Measurements from ENCODE around the gene MORN3.
"Not testable (repeated sequence)": the region's sequence is repeated elsewhere in the genome, so short reads cannot be mapped to it uniquely, and the experiment has no call there.

MORN3 gene

DNA sequence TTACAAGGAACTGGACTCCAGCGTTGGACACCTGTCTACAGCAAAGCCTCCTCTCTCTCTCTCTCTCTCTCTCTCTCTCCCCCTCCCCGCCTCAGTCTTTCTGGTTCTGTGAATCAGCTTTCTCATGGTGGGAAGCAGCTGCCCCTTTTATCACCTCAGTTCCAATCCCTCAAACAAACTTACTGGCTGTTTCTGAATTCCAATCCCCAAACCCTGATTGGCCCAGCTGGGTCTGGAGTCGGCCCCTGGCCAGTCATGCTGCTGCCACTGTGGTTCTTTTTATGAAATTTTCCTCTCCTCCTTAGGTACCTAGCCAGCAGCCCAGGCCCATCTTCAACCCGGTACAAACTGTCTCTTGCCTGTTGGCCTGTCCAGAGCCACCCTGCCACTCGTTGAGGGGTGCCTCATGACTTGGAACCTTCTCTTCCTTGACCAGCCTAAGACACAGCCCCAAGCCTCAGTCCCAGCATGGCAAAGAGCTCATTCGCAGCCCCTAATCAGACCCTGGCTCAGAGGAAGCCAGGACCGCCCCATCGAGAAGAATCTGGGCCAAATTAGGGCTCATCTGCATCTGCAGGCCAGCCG is 9.4 kb upstream of the MORN3 start:
- TF ChIP-seq CTCF (conservative IDR thresholded peaks at IDR 0.05; ENCODE audit: low read depth, low read length): no peak
- no peak for DNase-seq (ENCODE audit: low read depth)
- H3K4me3 ChIP-seq (ENCODE audit: low read depth, low read length): no peak overlapping the region

GRCh38 chr12:121678305-121678704 is 8.9 kb upstream of the MORN3 start:
- no peak for TF ChIP-seq CTCF (conservative IDR thresholded peaks at IDR 0.05; ENCODE audit: low read depth, low read length)
- H3K4me3 ChIP-seq (ENCODE audit: low read depth, low read length): no peak overlapping the region
- DNase-seq (ENCODE audit: low read depth): no peak

DNA sequence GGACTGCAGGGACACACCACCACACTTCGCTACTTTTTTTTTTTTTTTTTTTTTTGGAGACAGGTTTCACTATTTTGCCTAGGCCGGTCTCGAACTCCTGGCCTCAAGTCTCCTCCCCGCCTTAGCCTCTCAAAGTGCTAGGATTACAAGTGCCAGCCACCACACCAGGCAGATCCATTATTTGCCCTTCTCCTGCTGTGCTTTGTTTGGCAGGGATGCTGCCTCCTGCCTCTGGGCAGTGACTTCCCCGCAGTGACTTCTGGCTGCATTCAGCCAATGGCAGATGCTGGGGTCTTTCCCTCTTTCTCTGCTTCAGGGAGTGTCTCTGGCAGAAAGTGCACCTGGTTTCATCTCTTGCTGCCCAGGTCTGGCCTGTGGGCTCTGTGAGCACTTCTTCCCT is 6.7 kb upstream of the MORN3 start:
- DNase-seq (ENCODE audit: low read depth): no peak
- no peak overlapping the region for H3K4me3 ChIP-seq (ENCODE audit: low read depth, low read length)
- TF ChIP-seq CTCF (conservative IDR thresholded peaks at IDR 0.05; ENCODE audit: low read depth, low read length): no peak

DNA sequence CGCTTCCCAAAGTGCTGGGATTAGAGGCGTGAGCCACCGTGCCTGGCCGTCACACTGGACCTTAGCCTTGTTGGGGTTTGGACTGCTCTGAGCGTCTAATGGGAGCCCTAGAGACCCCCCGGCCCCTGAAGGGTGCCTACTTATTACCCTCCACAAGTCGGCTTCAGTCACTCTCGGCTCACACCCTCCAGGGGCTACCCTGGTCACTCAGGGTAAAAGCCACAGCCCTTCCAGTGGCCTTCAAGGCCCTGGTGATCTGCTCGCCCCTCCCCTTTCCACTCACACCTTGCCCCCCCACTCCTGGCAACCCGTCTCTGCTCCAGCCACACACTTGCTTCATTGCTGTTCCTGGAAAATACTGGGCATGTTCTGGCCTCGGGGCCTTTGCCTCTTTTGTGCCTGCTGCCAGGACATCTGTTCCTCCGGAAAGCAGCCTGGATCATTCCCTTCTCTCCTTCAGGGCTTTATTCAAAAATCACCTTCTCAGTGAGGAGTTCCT is 3.6 kb upstream of the MORN3 start:
- TF ChIP-seq CTCF (conservative IDR thresholded peaks at IDR 0.05; ENCODE audit: low read depth, low read length): no peak
- no peak for DNase-seq (ENCODE audit: low read depth)
- no peak overlapping the region for H3K4me3 ChIP-seq (ENCODE audit: low read depth, low read length)

DNA sequence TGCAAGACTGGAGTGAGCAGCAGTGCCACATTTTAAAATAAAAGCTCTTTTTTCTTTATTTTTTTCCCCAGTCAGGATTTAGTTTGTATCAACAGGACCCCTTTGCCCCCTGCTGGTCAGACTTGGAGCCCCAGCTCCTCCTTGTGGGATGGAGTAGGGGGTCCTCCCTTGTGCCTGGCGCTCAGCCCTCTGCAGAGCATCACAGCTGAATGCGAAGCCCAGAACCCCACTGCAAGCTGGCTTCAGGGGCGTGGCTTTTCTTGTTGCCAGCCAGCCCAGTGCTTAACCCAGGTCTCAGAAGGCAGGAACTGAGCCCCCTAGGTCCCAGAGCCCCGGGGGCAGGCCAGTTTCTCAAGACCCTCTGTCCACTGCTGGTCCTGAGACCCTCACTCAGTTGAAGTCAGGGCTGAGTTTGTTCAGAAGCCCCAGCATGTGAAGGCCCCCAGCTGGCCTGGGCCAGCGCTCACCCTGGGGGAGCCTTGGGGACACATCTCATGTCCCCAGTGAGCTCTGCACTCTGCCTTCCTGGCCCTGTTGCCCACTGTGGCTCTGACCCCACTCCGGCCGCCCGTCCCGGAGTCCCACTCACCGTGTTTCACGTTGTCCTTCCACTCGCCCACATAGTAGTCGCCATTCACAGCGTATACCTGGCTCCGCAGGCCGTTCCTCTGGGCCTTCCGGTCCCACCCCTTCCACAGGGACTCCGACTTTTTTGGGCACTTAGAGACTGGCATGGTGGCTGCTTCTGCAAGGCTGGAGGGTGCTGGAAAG is 519 bp downstream of the MORN3 start:
- TF ChIP-seq CTCF (conservative IDR thresholded peaks at IDR 0.05; ENCODE audit: low read depth, low read length): peak; percentile 71
- DNase-seq (ENCODE audit: low read depth): peak; percentile 48
- H3K4me3 ChIP-seq (ENCODE audit: low read depth, low read length): no peak overlapping the region

DNA sequence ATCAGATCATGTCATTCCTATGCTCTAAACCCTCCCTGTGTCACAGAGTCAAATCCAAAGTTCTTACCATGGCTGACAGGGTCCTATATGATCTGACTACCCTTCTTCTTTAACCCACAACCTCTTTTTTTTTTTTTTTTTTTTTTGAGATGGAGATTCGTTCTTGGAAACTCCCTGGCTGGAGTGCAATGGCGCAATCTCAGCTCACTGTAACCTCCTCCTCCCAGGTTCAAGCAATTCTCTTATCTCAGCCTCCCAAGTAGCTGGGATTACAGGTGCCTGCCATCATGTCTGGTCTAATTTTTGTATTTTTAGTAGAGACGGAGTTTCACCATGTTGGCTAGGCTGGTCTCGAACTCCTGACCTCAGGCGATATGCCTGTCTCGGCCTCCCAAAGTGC is 2.6 kb downstream of the MORN3 start:
- H3K4me3 ChIP-seq (ENCODE audit: low read depth, low read length); DNase-seq (ENCODE audit: low read depth): not testable (repeated sequence)

GRCh38 chr12:121663610-121663929 is 5.9 kb downstream of the MORN3 start:
- H3K4me3 ChIP-seq (ENCODE audit: low read depth, low read length): no peak overlapping the region
- DNase-seq (ENCODE audit: low read depth): no peak
- TF ChIP-seq CTCF (conservative IDR thresholded peaks at IDR 0.05; ENCODE audit: low read depth, low read length): no peak

GRCh38 chr12:121661353-121662105 is 7.9 kb downstream of the MORN3 start:
- not testable (repeated sequence) for DNase-seq (ENCODE audit: low read depth)

More at GRCh38 chr12:121661353-121662105, 7.9 kb downstream of the MORN3 start:
- not testable (repeated sequence) for H3K4me3 ChIP-seq (ENCODE audit: low read depth, low read length)

Measured in choroid plexus epithelial cell (primary cell).